ENCODE results near the gene SKA3.

DNA sequence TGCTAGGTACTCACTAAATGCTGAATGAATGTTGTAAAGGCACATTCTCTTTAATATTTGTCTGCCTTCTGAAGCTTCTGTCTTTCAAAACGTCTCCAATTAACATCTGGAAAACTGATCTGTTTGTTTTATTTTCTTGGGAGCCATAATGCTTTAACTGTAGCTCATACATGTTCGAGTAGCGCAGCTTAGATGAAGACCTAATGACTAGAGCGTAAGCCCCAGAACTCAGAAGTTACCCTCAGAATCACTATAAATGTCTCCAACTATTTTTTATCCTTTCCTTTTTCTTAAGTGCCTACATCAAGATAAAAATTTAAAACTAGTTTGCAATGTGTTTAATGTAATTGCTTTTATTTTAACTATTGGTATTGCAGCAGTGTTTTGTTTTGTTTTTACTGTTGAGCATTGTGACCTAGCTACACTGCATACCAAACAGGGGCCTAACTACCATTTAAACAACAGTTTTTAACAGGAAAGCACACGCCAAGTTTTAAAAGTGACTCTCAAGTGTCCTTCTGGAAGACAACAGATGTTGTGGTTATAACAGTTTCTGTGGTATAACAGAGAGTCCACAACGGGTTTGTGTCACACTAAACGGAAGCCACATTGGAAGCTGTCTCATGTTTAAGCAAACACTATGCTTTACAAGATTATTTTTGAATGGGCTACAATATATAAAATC lies 42.1 kb upstream of the SKA3 start:
- TF ChIP-seq CTCF (conservative IDR thresholded peaks at IDR 0.05; ENCODE audit: low read depth, low read length) (no peak), EZH2 (IDR thresholded peaks at IDR 0.05; ENCODE audit: borderline replicate concordance, low read depth, low read length, poor library complexity, severe bottlenecking) (no peak)
